HepG2 (cell line): Measurements from ENCODE around the gene UHMK1.

Experiments
- HDAC6 ChIP-seq: fragments of 200-600 bp; sonication (generic); IDR thresholded peaks from 2 replicates; pipeline ENCODE4 v1.7.0; 2017; ENCODE audit warnings: mild to moderate bottlenecking, antibody characterized with exemption, low read length, low read depth
- SMAD3 ChIP-seq: sonication (generic); formaldehyde crosslinking; IDR thresholded peaks from 2 replicates; pipeline ENCODE4 v1.4.0; 2020; ENCODE audit warnings: missing genetic modification reagents
- SYNCRIP ChIP-seq: fragments of 200-400 bp; formaldehyde crosslinking; IDR thresholded peaks from 2 replicates; pipeline ENCODE4 v1.6.1; 2018; ENCODE audit warnings: mild to moderate bottlenecking, low read depth, low read length; ENCODE audit not compliant: insufficient read depth
- TF ChIP-seq, protein P1 (sequence below): sonication (generic); formaldehyde crosslinking; IDR thresholded peaks from 2 replicates; pipeline ENCODE4 v1.5.0; 2020; ENCODE audit warnings: mild to moderate bottlenecking, missing genetic modification reagents, moderate library complexity
- TF ChIP-seq, protein P2 (sequence below): IDR thresholded peaks from 2 replicates; pipeline ENCODE4 v1.6.1; 2012; ENCODE audit warnings: inconsistent platforms
- TF ChIP-seq, protein P3 (sequence below): sonication (generic); formaldehyde crosslinking; conservative IDR thresholded peaks from 2 replicates; pipeline ENCODE4 v1.4.0; 2020; ENCODE audit warnings: missing genetic modification reagents

DNA sequence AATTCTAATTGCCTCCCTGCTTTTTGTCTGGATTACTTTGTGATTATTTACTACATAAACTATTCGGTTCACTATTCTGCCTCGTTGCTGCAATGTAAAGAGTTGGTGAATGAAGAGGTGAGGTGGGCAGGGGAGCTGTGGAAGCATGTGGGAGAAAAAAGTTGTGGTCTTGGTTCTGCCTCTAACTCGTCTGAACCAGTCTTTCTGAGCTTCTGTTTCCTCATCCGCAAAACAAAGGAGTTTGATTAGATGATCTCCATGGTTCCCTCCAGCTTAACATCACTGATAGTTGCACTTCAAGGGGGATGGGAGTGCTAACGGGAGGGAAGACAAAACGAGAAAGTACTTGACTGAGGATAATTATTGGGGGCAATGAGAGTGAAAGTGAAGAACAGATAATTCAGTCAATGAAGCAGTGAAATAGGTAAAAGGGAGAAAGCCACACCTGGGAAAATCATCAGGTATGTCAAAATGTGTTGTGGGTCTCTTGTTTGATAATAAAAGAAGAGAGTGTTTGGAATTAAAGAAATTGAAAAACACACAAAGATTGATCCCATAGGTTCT lies 26.2 kb upstream of the UHMK1 start:
- TF ChIP-seq SMAD3 (CRISPR knock-in tag) (no peak), SYNCRIP (no peak), HDAC6 (no peak)
- TF ChIP-seq, protein P1, sequence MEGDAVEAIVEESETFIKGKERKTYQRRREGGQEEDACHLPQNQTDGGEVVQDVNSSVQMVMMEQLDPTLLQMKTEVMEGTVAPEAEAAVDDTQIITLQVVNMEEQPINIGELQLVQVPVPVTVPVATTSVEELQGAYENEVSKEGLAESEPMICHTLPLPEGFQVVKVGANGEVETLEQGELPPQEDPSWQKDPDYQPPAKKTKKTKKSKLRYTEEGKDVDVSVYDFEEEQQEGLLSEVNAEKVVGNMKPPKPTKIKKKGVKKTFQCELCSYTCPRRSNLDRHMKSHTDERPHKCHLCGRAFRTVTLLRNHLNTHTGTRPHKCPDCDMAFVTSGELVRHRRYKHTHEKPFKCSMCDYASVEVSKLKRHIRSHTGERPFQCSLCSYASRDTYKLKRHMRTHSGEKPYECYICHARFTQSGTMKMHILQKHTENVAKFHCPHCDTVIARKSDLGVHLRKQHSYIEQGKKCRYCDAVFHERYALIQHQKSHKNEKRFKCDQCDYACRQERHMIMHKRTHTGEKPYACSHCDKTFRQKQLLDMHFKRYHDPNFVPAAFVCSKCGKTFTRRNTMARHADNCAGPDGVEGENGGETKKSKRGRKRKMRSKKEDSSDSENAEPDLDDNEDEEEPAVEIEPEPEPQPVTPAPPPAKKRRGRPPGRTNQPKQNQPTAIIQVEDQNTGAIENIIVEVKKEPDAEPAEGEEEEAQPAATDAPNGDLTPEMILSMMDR = no peak
- TF ChIP-seq, protein P2, sequence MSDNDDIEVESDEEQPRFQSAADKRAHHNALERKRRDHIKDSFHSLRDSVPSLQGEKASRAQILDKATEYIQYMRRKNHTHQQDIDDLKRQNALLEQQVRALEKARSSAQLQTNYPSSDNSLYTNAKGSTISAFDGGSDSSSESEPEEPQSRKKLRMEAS = no peak
- TF ChIP-seq, protein P3, sequence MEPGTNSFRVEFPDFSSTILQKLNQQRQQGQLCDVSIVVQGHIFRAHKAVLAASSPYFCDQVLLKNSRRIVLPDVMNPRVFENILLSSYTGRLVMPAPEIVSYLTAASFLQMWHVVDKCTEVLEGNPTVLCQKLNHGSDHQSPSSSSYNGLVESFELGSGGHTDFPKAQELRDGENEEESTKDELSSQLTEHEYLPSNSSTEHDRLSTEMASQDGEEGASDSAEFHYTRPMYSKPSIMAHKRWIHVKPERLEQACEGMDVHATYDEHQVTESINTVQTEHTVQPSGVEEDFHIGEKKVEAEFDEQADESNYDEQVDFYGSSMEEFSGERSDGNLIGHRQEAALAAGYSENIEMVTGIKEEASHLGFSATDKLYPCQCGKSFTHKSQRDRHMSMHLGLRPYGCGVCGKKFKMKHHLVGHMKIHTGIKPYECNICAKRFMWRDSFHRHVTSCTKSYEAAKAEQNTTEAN = no peak
